Measurements from ENCODE around the gene OAS2. TPM values are rescaled to one million over a fixed set of nuclear protein-coding genes. Genes with fewer than 3 reads are reported as not detected.

OAS2 gene
- total and polyA plus RNA-seq, 2 of the 4 experiments (the other 2 are of a cell fraction) = under 0.01 TPM; not detected in 1

DNA sequence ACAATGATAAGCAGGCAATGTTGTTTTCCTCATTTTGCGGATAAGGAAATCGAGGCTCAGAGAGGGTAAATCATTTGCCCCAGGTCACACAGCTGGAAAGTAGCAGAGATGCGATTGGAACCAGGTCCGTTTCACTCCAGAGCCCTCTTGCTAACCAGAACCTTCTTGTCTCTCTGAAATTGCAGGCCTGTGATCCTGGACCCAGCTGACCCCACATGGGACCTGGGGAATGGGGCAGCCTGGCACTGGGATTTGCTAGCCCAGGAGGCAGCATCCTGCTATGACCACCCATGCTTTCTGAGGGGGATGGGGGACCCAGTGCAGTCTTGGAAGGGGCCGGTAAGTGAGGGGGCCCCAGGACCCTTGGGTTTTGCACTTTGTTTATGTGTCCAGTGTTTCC, 30.6 kb upstream of the OAS2 start:
- dilution Hi-C loops (cut with HindIII; ENCODE audit: low sequenced_read_pairs, unreplicated experiment) = no loop called here
- H3K4me3 ChIP-seq (ENCODE audit: insufficient read depth, low read depth, low read length) = no peak overlapping the region
- H3K14ac ChIP-seq (replicated peaks; ENCODE audit: low read depth, low read length) = no peak overlapping the region
- H2BK15ac ChIP-seq (ENCODE audit: low read depth, low read length) = no peak overlapping the region
- H2AK9ac ChIP-seq (replicated peaks; ENCODE audit: low read depth, low read length, poor library complexity) = no peak overlapping the region
- H3K23ac ChIP-seq (ENCODE audit: low read depth, low read length) = no peak overlapping the region
- BruUV-seq (replicated peaks) = no TSS peak
- H3K27me3 ChIP-seq (ENCODE audit: control insufficient read depth, insufficient read depth, low read length) = no peaks in the 10 kb centered on the region
- H3K4me2 ChIP-seq (ENCODE audit: low read depth, low read length) = no peak overlapping the region
- no peak overlapping the region for H2AFZ ChIP-seq (replicated peaks; ENCODE audit: low read length, poor library complexity)
- no peaks in the 10 kb centered on the region for H3K4me1 ChIP-seq (ENCODE audit: control insufficient read depth, insufficient read depth, low read length)
- H4K8ac ChIP-seq (ENCODE audit: low read depth in 2 of 2, low read length in 2 of 2) = no peak overlapping the region
- H2BK5ac ChIP-seq (ENCODE audit: low read depth, low read length, poor library complexity, severe bottlenecking) = no peak overlapping the region
- no peaks in the 10 kb centered on the region for H4K20me1 ChIP-seq (ENCODE audit: insufficient read depth, low read length)
- no peak overlapping the region for H3K18ac ChIP-seq (ENCODE audit: low read depth, low read length)
- no peak overlapping the region for H3K9ac ChIP-seq (ENCODE audit: low read depth, low read length)
- H2AK5ac ChIP-seq (ENCODE audit: low read depth, low read length) = no peak overlapping the region
- H2BK120ac ChIP-seq (ENCODE audit: low read depth, low read length) = no peak overlapping the region
- no peak overlapping the region for H3K27ac ChIP-seq (ENCODE audit: insufficient read depth, low read length)
- ATAC-seq (ENCODE audit: low read depth) (no peak), DNase-seq (no peak)
- intact Hi-C loops (cut with micrococcal nuclease) = no loop called here
- CTCF ChIA-PET = no interaction called here
- in situ Hi-C loops (cut with MboI; ENCODE audit: low sequenced_read_pairs) = no loop called here
- TF ChIP-seq CEBPB (IDR thresholded peaks at IDR 0.05; ENCODE audit: low read depth, low read length) = no peak
- TF ChIP-seq USF2 (IDR thresholded peaks at IDR 0.05; ENCODE audit: low read depth, low read length) = no peak
- TF ChIP-seq MAFK (IDR thresholded peaks at IDR 0.05; ENCODE audit: low read depth, low read length) = no peak
- TF ChIP-seq CTCF (conservative IDR thresholded peaks at IDR 0.05; ENCODE audit: low read depth, low read length) = no peak
- TF ChIP-seq RFX5 (IDR thresholded peaks at IDR 0.05; ENCODE audit: low read depth, low read length) = no peak
- TF ChIP-seq FOS (IDR thresholded peaks at IDR 0.05; ENCODE audit: low read depth, low read length) = no peak
- TF ChIP-seq, protein P1, sequence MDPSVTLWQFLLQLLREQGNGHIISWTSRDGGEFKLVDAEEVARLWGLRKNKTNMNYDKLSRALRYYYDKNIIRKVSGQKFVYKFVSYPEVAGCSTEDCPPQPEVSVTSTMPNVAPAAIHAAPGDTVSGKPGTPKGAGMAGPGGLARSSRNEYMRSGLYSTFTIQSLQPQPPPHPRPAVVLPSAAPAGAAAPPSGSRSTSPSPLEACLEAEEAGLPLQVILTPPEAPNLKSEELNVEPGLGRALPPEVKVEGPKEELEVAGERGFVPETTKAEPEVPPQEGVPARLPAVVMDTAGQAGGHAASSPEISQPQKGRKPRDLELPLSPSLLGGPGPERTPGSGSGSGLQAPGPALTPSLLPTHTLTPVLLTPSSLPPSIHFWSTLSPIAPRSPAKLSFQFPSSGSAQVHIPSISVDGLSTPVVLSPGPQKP (IDR thresholded peaks at IDR 0.05; ENCODE audit: borderline replicate concordance, low read depth, low read length) = no peak
- TF ChIP-seq RAD21 (IDR thresholded peaks at IDR 0.05; ENCODE audit: low read length) = no peak
- no peak for TF ChIP-seq CHD1 (IDR thresholded peaks at IDR 0.05; ENCODE audit: low read depth, low read length)
- TF ChIP-seq MXI1 (IDR thresholded peaks at IDR 0.05; ENCODE audit: borderline replicate concordance, low read depth, low read length) = no peak
- TF ChIP-seq NFE2L2 (IDR thresholded peaks at IDR 0.05; ENCODE audit: low read depth, low read length) = no peak
- TF ChIP-seq MAZ (IDR thresholded peaks at IDR 0.05; ENCODE audit: borderline replicate concordance, low read depth, low read length) = no peak
- no peak overlapping the region for H3K4ac ChIP-seq (ENCODE audit: low read depth, low read length)
- H4K5ac ChIP-seq (ENCODE audit: low read depth, low read length) = no peak overlapping the region
- H3K9me3 ChIP-seq (ENCODE audit: control insufficient read depth, insufficient read depth, low read length) = no peaks in the 10 kb centered on the region
- no peak overlapping the region for H3K56ac ChIP-seq (ENCODE audit: extremely low read depth, insufficient read depth, low read length)
- 88% methylated on average over 2 of the region's 5 CpGs; no CpG with 5 or more reads in 1 of the 2 experiments for WGBS, 2 experiments (ENCODE audit: extremely low coverage in 2 of 2, insufficient read length in 1 of 2)
- H3K79me1 ChIP-seq (ENCODE audit: low read depth in 1 of 2, low read length in 2 of 2) = no peaks in the 10 kb centered on the region
- no peak overlapping the region for H2BK20ac ChIP-seq (ENCODE audit: low read depth, low read length)
- POLR2A ChIA-PET (ENCODE audit: unreplicated experiment) = no interaction called here
- H4K91ac ChIP-seq (ENCODE audit: insufficient read depth, low read depth, low read length) = no peak overlapping the region
- H3K9me1 ChIP-seq (ENCODE audit: insufficient read depth, low read length) = 0 out of 2 replicates have a peak, but pooled peaks cover 3% of the 10 kb centered on the region
- no peaks in the 10 kb centered on the region for H3K36me3 ChIP-seq (ENCODE audit: control insufficient read depth, insufficient read depth, low read length)
